ENCODE results near the gene VDAC1.
"Not testable (repeated sequence)": the region's sequence is repeated elsewhere in the genome, so short reads cannot be mapped to it uniquely, and the experiment has no call there.

The VDAC1 gene

GRCh38 chr5:133995341-133995740, 9.4 kb downstream of the VDAC1 start:
- DNase-seq (ENCODE audit: low read depth): no peak

GRCh38 chr5:133994990-133995333, 9.8 kb downstream of the VDAC1 start:
- DNase-seq (ENCODE audit: low read depth): no peak

GRCh38 chr5:133994297-133994989, 10.3 kb downstream of the VDAC1 start:
- DNase-seq (ENCODE audit: low read depth): no peak

- DNase-seq (ENCODE audit: low read depth): no peak
Measured at GRCh38 chr5:133993185-133993936, 11.4 kb downstream of the VDAC1 start.

GRCh38 chr5:133992429-133993155, 12.2 kb downstream of the VDAC1 start:
- no peak for DNase-seq (ENCODE audit: low read depth)

GRCh38 chr5:133991171-133991910, 13.4 kb downstream of the VDAC1 start:
- no peak for DNase-seq (ENCODE audit: low read depth)

GRCh38 chr5:133990396-133990795, 14.4 kb downstream of the VDAC1 start:
- DNase-seq (ENCODE audit: low read depth): no peak

GRCh38 chr5:133985540-133986180, 19.1 kb downstream of the VDAC1 start:
- DNase-seq (ENCODE audit: low read depth): no peak

GRCh38 chr5:133983674-133984073, 21.1 kb downstream of the VDAC1 start:
- DNase-seq (ENCODE audit: low read depth): no peak

GRCh38 chr5:133981714-133982113, 23.1 kb downstream of the VDAC1 start:
- DNase-seq (ENCODE audit: low read depth): no peak

GRCh38 chr5:133980652-133981051, 24.1 kb downstream of the VDAC1 start:
- DNase-seq (ENCODE audit: low read depth): no peak

GRCh38 chr5:133978943-133979342, 25.8 kb downstream of the VDAC1 start:
- DNase-seq (ENCODE audit: low read depth): no peak

GRCh38 chr5:133977858-133978257, 26.9 kb downstream of the VDAC1 start:
- DNase-seq (ENCODE audit: low read depth): no peak

GRCh38 chr5:133977161-133977787, 27.5 kb downstream of the VDAC1 start:
- DNase-seq (ENCODE audit: low read depth): no peak

- not testable (repeated sequence) for DNase-seq (ENCODE audit: low read depth)
Measured at GRCh38 chr5:133975546-133975945, 29.2 kb downstream of the VDAC1 start.

GRCh38 chr5:133974142-133974541, 30.6 kb downstream of the VDAC1 start:
- no peak for DNase-seq (ENCODE audit: low read depth)

- DNase-seq (ENCODE audit: low read depth): no peak
Measured at GRCh38 chr5:133970325-133970909, 34.4 kb downstream of the VDAC1 start.

GRCh38 chr5:133969654-133970324, 35.0 kb downstream of the VDAC1 start:
- no peak for DNase-seq (ENCODE audit: low read depth)

GRCh38 chr5:133968204-133968980, 36.4 kb downstream of the VDAC1 start, which contains the start of gene C5orf15:
Gene C5orf15, minus strand, starts transcription at chr5:133968625. Its CDS starts 41 bp downstream, at chr5:133968584.
- peak; percentile 82 for DNase-seq (ENCODE audit: low read depth)
